BLaER1 (cell line): ENCODE data around the gene IRF7.
A peak's percentile ranks its signal among the peaks of the same experiment; 100 is the strongest.

ENCODE experiments used
- H3K27ac ChIP-seq: shearing (Covaris generic); formaldehyde crosslinking; 2 replicates; pipeline ENCODE4 v1.8.1; 2022
- H3K27me3 ChIP-seq: shearing (Covaris generic); formaldehyde crosslinking; 2 replicates; pipeline ENCODE4 v1.8.1; 2022
- H3K36me3 ChIP-seq: shearing (Covaris generic); formaldehyde crosslinking; 2 replicates; pipeline ENCODE4 v1.8.1; 2022
- H3K4me1 ChIP-seq: shearing (Covaris generic); formaldehyde crosslinking; 2 replicates; pipeline ENCODE4 v1.8.1; 2022
- H3K4me2 ChIP-seq: shearing (Covaris generic); formaldehyde crosslinking; 2 replicates; pipeline ENCODE4 v1.8.1; 2022
- H3K4me3 ChIP-seq: shearing (Covaris generic); formaldehyde crosslinking; 2 replicates; pipeline ENCODE4 v1.8.1; 2022
- H3K9ac ChIP-seq: shearing (Covaris generic); formaldehyde crosslinking; 2 replicates; pipeline ENCODE4 v1.8.1; 2022
- H3K9me3 ChIP-seq: shearing (Covaris generic); formaldehyde crosslinking; 2 replicates; pipeline ENCODE4 v1.8.1; 2022
- H4K20me1 ChIP-seq: shearing (Covaris generic); formaldehyde crosslinking; 2 replicates; pipeline ENCODE4 v1.8.1; 2022
- Cebpa-rat ChIP-seq: shearing (Covaris generic); IDR thresholded peaks from 2 replicates; pipeline ENCODE4 v1.8.1; 2022

The IRF7 gene

GRCh38 chr11:586376-587316 is 29.1 kb downstream of the IRF7 start:
- Histone ChIP-seq H3K4me2 (no peak overlapping the region), H3K36me3 (peaks cover 100% of the 10 kb centered on the region), H3K27ac (no peak overlapping the region)

GRCh38 chr11:584287-584686 is 31.5 kb downstream of the IRF7 start:
- Histone ChIP-seq H3K27ac (no peak overlapping the region), H3K9me3 (no peaks in the 10 kb centered on the region), H3K9ac (no peak overlapping the region), H3K36me3 (peaks cover 99% of the 10 kb centered on the region), H3K4me2 (no peak overlapping the region), H3K4me1 (peaks cover 12% of the 10 kb centered on the region), H3K27me3 (no peaks in the 10 kb centered on the region), H3K4me3 (no peak overlapping the region), H4K20me1 (peaks cover 100% of the 10 kb centered on the region)
- no peak for TF ChIP-seq Cebpa-rat

More at GRCh38 chr11:586376-587316, 29.1 kb downstream of the IRF7 start:
- no peak for TF ChIP-seq Cebpa-rat
- Histone ChIP-seq H4K20me1 (peaks cover 100% of the 10 kb centered on the region), H3K4me3 (no peak overlapping the region), H3K9me3 (no peaks in the 10 kb centered on the region), H3K4me1 (no peaks in the 10 kb centered on the region), H3K9ac (no peak overlapping the region), H3K27me3 (no peaks in the 10 kb centered on the region)

- Histone ChIP-seq H3K27ac (no peak overlapping the region), H3K9ac (no peak overlapping the region), H3K9me3 (no peaks in the 10 kb centered on the region), H3K27me3 (no peaks in the 10 kb centered on the region), H4K20me1 (peaks cover 100% of the 10 kb centered on the region), H3K4me2 (no peak overlapping the region), H3K36me3 (peaks cover 85% of the 10 kb centered on the region), H3K4me1 (peaks cover 33% of the 10 kb centered on the region), H3K4me3 (no peak overlapping the region)
- no peak for TF ChIP-seq Cebpa-rat
Measured at GRCh38 chr11:581752-582151, 34.0 kb downstream of the IRF7 start.

GRCh38 chr11:581342-581741 is 34.4 kb downstream of the IRF7 start:
- H3K27ac ChIP-seq, result no peak overlapping the region
- no peaks in the 10 kb centered on the region for H3K9me3 ChIP-seq
- peaks cover 80% of the 10 kb centered on the region for H3K36me3 ChIP-seq
- TF ChIP-seq Cebpa-rat, result no peak
- H3K4me2 ChIP-seq, result no peak overlapping the region
- H3K4me3 ChIP-seq, result no peak overlapping the region
- H3K27me3 ChIP-seq, result no peaks in the 10 kb centered on the region
- no peak overlapping the region for H3K9ac ChIP-seq
- peaks cover 33% of the 10 kb centered on the region for H3K4me1 ChIP-seq
- peaks cover 100% of the 10 kb centered on the region for H4K20me1 ChIP-seq

GRCh38 chr11:579830-580601 is 35.7 kb downstream of the IRF7 start:
- peaks cover 6% of the 10 kb centered on the region; the same call in 1 of the 2 replicates for H3K27me3 ChIP-seq
- no peaks in the 10 kb centered on the region for H3K9me3 ChIP-seq
- TF ChIP-seq Cebpa-rat, result no peak
- H3K9ac ChIP-seq, result peak overlapping the region; percentile 34; the same call in 1 of the 2 replicates
- H4K20me1 ChIP-seq, result peaks cover 91% of the 10 kb centered on the region
- H3K4me2 ChIP-seq, result no peak overlapping the region
- H3K4me3 ChIP-seq, result no peak overlapping the region
- H3K4me1 ChIP-seq, result peaks cover 39% of the 10 kb centered on the region
- no peak overlapping the region for H3K27ac ChIP-seq
- peaks cover 67% of the 10 kb centered on the region for H3K36me3 ChIP-seq

- peaks cover 77% of the 10 kb centered on the region for H4K20me1 ChIP-seq
- H3K36me3 ChIP-seq, result peaks cover 52% of the 10 kb centered on the region
- no peaks in the 10 kb centered on the region for H3K9me3 ChIP-seq
- peaks cover 52% of the 10 kb centered on the region for H3K4me1 ChIP-seq
- H3K9ac ChIP-seq, result peak overlapping the region; percentile 100
- no peak for TF ChIP-seq Cebpa-rat
- H3K4me2 ChIP-seq, result peak overlapping the region; percentile 100
- H3K27ac ChIP-seq, result no peak overlapping the region
- peaks cover 16% of the 10 kb centered on the region for H3K27me3 ChIP-seq
- peak overlapping the region; percentile 86 for H3K4me3 ChIP-seq
Measured at GRCh38 chr11:578276-579035, 37.3 kb downstream of the IRF7 start.

DNA sequence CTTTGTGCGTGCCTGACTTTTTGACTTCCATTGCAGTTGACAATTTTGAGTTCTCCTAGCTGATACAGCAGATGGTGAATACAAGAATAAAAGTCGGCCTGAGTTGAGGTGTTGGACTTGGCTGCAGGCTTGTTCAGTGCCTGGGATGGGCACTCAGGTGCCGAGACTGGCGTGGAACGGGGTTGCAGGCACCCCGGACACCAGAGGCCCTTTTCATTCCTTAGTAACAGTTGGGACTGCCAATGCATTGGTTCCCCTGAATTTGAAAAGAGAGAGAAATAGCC is 38.2 kb downstream of the IRF7 start:
- H3K4me3 ChIP-seq, result peak overlapping the region; percentile 86
- peaks cover 16% of the 10 kb centered on the region for H3K27me3 ChIP-seq
- TF ChIP-seq Cebpa-rat, result no peak
- peak overlapping the region; percentile 100; the same call in 1 of the 2 replicates for H3K27ac ChIP-seq
- peak overlapping the region; percentile 100 for H3K9ac ChIP-seq
- peaks cover 68% of the 10 kb centered on the region for H4K20me1 ChIP-seq
- H3K4me1 ChIP-seq, result peaks cover 52% of the 10 kb centered on the region
- H3K9me3 ChIP-seq, result no peaks in the 10 kb centered on the region
- H3K4me2 ChIP-seq, result peak overlapping the region; percentile 100
- H3K36me3 ChIP-seq, result peaks cover 43% of the 10 kb centered on the region

DNA sequence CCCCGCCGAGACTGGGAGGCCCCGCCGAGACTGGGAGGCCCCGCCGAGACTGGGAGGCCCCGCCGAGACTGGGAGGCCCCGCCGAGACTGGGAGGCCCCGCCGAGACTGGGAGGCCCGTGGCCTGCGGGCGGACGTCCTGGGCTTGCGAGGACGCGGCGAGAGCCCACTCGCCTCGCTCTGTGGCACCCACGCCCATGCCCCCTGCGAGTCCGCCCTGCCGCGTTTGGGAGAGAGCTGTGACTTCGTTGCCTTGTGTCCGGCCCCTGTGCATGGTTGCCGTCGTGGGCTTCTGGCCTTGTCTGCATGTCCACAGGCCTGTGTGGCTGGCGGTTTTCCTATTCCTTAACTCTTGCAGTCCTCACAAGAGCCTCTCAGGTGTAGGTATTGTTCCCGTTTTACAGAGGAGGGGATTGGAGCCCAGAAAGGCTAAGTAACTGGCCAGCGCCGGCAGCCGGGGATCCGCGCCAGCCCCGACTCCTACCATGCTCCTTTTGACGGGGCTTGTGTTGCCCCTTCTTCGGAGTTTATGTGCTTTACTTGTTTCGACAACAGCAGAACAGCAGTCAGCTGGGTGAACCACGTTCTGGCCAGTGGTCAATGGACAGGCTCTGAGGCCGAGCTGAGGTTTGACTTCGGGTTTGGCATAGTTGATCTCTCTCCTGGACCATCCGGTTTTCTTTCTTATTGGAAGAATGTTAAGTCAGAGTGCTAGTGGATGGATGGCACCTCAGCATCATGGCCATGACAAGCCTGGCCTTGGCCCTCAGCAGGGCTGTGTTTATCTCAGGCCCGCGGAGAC is 38.7 kb downstream of the IRF7 start:
- Histone ChIP-seq H3K36me3 (peaks cover 37% of the 10 kb centered on the region), H3K27me3 (peaks cover 16% of the 10 kb centered on the region), H4K20me1 (peaks cover 62% of the 10 kb centered on the region), H3K9ac (peak overlapping the region; percentile 100), H3K4me1 (peaks cover 52% of the 10 kb centered on the region), H3K9me3 (no peaks in the 10 kb centered on the region), H3K4me3 (peak overlapping the region; percentile 86), H3K4me2 (peak overlapping the region; percentile 100), H3K27ac (peak overlapping the region; percentile 100)
- no peak for TF ChIP-seq Cebpa-rat
